H7 (cell line): ENCODE measurements around the gene CRACDL. TPM values are rescaled to one million over a fixed set of nuclear protein-coding genes. Genes with fewer than 3 reads are reported as not detected.

Experiments used
- DNase-seq: peaks from one replicate; pipeline ENCODE4 v3.0.0; 2012
- H3K27me3 ChIP-seq: 2 replicates; pipeline ENCODE4 v1.6.0; 2011; ENCODE audit warnings: mild to moderate bottlenecking, low read length; ENCODE audit not compliant: control insufficient read depth, insufficient read depth
- H3K36me3 ChIP-seq: replicated peaks from 2 replicates; pipeline ENCODE4 v1.5.1; 2011; ENCODE audit warnings: low read length; ENCODE audit not compliant: control insufficient read depth, insufficient read depth
- H3K4me3 ChIP-seq: 2 replicates; pipeline ENCODE4 v1.5.1; 2011; ENCODE audit warnings: low read depth, mild to moderate bottlenecking, control low read depth, low read length, moderate library complexity; ENCODE audit not compliant: insufficient read depth
- total RNA-seq: library from RNA; depleted of rRNA; stranded (reverse); fragments of >200 nt; shearing (Covaris generic); gene quantifications from 2 replicates; pipeline ENCODE4 v1.2.3, GENCODE V29; 2014

CRACDL gene
- total RNA-seq, 1 experiment from 2014 or later, result 0.24 TPM

GRCh38 chr2:98932778-98933343 is 3.2 kb downstream of the CRACDL start:
- peak; percentile 19 for DNase-seq
- Histone ChIP-seq H3K4me3 (no peak overlapping the region), H3K36me3 (no peaks in the 10 kb centered on the region), H3K27me3 (peaks cover 30% of the 10 kb centered on the region)

GRCh38 chr2:98932164-98932563 is 3.9 kb downstream of the CRACDL start:
- Histone ChIP-seq H3K4me3 (no peak overlapping the region), H3K36me3 (no peaks in the 10 kb centered on the region), H3K27me3 (peaks cover 23% of the 10 kb centered on the region)
- DNase-seq, result no peak

GRCh38 chr2:98931596-98931995 is 4.4 kb downstream of the CRACDL start:
- H3K36me3 ChIP-seq, result no peaks in the 10 kb centered on the region
- no peak for DNase-seq
- H3K27me3 ChIP-seq, result peaks cover 17% of the 10 kb centered on the region
- no peak overlapping the region for H3K4me3 ChIP-seq

- H3K4me3 ChIP-seq, result no peak overlapping the region
- peaks cover 3% of the 10 kb centered on the region for H3K27me3 ChIP-seq
- no peak for DNase-seq
- no peaks in the 10 kb centered on the region for H3K36me3 ChIP-seq
Measured at GRCh38 chr2:98929920-98930319, 6.1 kb downstream of the CRACDL start.

- DNase-seq, result peak; percentile 18
- Histone ChIP-seq H3K27me3 (no peaks in the 10 kb centered on the region; the same call in 1 of the 2 replicates), H3K36me3 (no peaks in the 10 kb centered on the region), H3K4me3 (no peak overlapping the region)
Measured at GRCh38 chr2:98928242-98928641, 7.8 kb downstream of the CRACDL start.

GRCh38 chr2:98927027-98927426 is 9.0 kb downstream of the CRACDL start:
- Histone ChIP-seq H3K27me3 (no peaks in the 10 kb centered on the region; the same call in 1 of the 2 replicates), H3K4me3 (no peak overlapping the region), H3K36me3 (no peaks in the 10 kb centered on the region)
- DNase-seq, result peak; percentile 38

GRCh38 chr2:98926601-98927000 is 9.4 kb downstream of the CRACDL start:
- no peaks in the 10 kb centered on the region; the same call in 1 of the 2 replicates for H3K27me3 ChIP-seq
- no peak overlapping the region for H3K4me3 ChIP-seq
- no peak for DNase-seq
- H3K36me3 ChIP-seq, result no peaks in the 10 kb centered on the region

GRCh38 chr2:98924910-98925309 is 11.1 kb downstream of the CRACDL start:
- H3K36me3 ChIP-seq, result no peaks in the 10 kb centered on the region
- no peak for DNase-seq
- H3K27me3 ChIP-seq, result no peaks in the 10 kb centered on the region; the same call in 1 of the 2 replicates
- no peak overlapping the region for H3K4me3 ChIP-seq

- H3K4me3 ChIP-seq, result no peak overlapping the region
- peak; percentile 17 for DNase-seq
- H3K36me3 ChIP-seq, result no peaks in the 10 kb centered on the region
- H3K27me3 ChIP-seq, result no peaks in the 10 kb centered on the region
Measured at GRCh38 chr2:98924038-98924830, 11.8 kb downstream of the CRACDL start.

GRCh38 chr2:98923244-98923940 is 12.6 kb downstream of the CRACDL start:
- Histone ChIP-seq H3K4me3 (no peak overlapping the region), H3K27me3 (no peaks in the 10 kb centered on the region), H3K36me3 (no peaks in the 10 kb centered on the region)
- peak; percentile 65 for DNase-seq

GRCh38 chr2:98921062-98921461 is 15.0 kb downstream of the CRACDL start:
- Histone ChIP-seq H3K27me3 (no peaks in the 10 kb centered on the region), H3K36me3 (no peaks in the 10 kb centered on the region), H3K4me3 (no peak overlapping the region)
- no peak for DNase-seq

- H3K27me3 ChIP-seq, result no peaks in the 10 kb centered on the region
- H3K36me3 ChIP-seq, result no peaks in the 10 kb centered on the region
- no peak for DNase-seq
- no peak overlapping the region for H3K4me3 ChIP-seq
Measured at GRCh38 chr2:98917031-98917471, 19.0 kb downstream of the CRACDL start.

- Histone ChIP-seq H3K4me3 (no peak overlapping the region), H3K27me3 (no peaks in the 10 kb centered on the region), H3K36me3 (no peaks in the 10 kb centered on the region)
- no peak for DNase-seq
Measured at GRCh38 chr2:98915751-98916358, 20.2 kb downstream of the CRACDL start.

- Histone ChIP-seq H3K36me3 (no peaks in the 10 kb centered on the region), H3K4me3 (no peak overlapping the region), H3K27me3 (no peaks in the 10 kb centered on the region)
- DNase-seq, result no peak
Measured at GRCh38 chr2:98914713-98915580, 21.1 kb downstream of the CRACDL start.
